Ovary (tissue), 3 donors: ENCODE measurements around the gene LDB2.

Experiments
- POLR2A ChIP-seq: fragments of 450-650 bp; IDR thresholded peaks from one replicate; pipeline ENCODE4 v1.6.1; 2017; ENCODE audit warnings: antibody characterized with exemption, mild to moderate bottlenecking, moderate library complexity
- TF ChIP-seq, protein P1 (sequence below), 3 donors: fragments of 450-650 bp in 2 of 3; fragments of 200-600 bp in 1 of 3; IDR thresholded peaks; one replicate each; pipeline versions ENCODE4 v1.5.1 to v1.8.0; 2016 to 2022; ENCODE audit warnings: antibody characterized with exemption in 3 of 3, mild to moderate bottlenecking in 1 of 3
- donor health status: DM: no; HTN: no; CAD: no.

DNA sequence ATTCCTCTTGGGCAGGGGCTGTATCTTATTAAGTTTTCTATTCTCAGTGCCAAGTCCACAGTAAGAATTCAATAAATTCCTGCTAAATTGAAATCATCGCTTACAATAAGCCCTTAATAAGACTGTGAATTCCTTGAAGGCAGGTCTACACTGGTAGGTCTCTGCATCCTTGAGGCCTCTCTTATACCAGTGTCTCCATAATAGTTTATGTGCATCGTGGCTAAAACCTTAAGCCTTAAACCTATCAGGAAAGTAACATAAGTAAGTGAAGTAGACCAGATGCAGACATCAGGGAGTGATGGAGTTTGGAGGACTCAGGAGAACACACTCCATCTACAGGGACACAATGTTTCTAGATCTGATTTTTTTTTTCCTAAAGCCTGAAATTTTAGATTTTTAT lies 240.3 kb downstream of the LDB2 start:
- TF ChIP-seq, protein P1, sequence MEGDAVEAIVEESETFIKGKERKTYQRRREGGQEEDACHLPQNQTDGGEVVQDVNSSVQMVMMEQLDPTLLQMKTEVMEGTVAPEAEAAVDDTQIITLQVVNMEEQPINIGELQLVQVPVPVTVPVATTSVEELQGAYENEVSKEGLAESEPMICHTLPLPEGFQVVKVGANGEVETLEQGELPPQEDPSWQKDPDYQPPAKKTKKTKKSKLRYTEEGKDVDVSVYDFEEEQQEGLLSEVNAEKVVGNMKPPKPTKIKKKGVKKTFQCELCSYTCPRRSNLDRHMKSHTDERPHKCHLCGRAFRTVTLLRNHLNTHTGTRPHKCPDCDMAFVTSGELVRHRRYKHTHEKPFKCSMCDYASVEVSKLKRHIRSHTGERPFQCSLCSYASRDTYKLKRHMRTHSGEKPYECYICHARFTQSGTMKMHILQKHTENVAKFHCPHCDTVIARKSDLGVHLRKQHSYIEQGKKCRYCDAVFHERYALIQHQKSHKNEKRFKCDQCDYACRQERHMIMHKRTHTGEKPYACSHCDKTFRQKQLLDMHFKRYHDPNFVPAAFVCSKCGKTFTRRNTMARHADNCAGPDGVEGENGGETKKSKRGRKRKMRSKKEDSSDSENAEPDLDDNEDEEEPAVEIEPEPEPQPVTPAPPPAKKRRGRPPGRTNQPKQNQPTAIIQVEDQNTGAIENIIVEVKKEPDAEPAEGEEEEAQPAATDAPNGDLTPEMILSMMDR (IDR thresholded peaks at IDR 0.05): no peak
- no peak for TF ChIP-seq POLR2A
